DOHH2 (cell line): ENCODE measurements around the gene ASH1L.

Experiments
- EZH2phosphoT487 ChIP-seq: fragments of 200-600 bp; sonication (generic); IDR thresholded peaks from 2 replicates; pipeline ENCODE4 v1.6.1; 2017; ENCODE audit warnings: borderline replicate concordance, mild to moderate bottlenecking, antibody characterized with exemption, low read length, moderate library complexity, mixed read lengths
- TF ChIP-seq, protein P1 (sequence below): fragments of 200-600 bp; sonication (generic); IDR thresholded peaks from one replicate; pipeline ENCODE4 v1.5.1; 2014; ENCODE audit warnings: antibody characterized with exemption, mild to moderate bottlenecking, low read depth, low read length; ENCODE audit not compliant: poor library complexity, severe bottlenecking

DNA sequence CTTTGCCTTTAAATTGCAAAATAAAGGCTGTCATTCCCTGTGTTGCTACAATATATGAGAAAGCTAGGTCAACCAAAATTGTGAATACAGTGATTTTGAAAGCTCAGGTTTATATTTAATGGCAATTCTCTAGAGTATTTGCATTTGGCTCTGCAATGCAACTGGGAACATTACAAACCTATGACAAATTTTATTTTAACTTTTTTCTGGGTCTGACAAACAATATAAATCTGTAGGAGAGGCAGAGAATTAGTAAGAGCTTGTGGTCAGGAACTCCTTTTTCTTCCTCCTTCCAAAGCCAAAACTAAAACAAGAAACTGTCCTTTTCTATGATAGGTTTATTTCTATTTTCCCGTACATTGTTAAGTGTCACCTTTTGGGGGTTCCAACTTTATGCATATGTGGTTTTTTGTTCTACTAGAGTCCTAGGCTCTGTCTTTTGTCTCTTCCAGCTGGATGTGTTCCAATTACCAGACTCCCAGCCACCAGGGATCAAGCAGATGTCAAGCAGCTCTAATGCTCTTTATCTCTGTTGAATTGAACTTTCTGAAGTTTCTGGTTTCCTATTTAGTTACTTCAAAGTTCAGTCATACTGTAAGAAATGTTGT, 106.9 kb downstream of the ASH1L start:
- no peak for TF ChIP-seq EZH2phosphoT487
- TF ChIP-seq, protein P1, sequence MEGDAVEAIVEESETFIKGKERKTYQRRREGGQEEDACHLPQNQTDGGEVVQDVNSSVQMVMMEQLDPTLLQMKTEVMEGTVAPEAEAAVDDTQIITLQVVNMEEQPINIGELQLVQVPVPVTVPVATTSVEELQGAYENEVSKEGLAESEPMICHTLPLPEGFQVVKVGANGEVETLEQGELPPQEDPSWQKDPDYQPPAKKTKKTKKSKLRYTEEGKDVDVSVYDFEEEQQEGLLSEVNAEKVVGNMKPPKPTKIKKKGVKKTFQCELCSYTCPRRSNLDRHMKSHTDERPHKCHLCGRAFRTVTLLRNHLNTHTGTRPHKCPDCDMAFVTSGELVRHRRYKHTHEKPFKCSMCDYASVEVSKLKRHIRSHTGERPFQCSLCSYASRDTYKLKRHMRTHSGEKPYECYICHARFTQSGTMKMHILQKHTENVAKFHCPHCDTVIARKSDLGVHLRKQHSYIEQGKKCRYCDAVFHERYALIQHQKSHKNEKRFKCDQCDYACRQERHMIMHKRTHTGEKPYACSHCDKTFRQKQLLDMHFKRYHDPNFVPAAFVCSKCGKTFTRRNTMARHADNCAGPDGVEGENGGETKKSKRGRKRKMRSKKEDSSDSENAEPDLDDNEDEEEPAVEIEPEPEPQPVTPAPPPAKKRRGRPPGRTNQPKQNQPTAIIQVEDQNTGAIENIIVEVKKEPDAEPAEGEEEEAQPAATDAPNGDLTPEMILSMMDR = no peak
